Right ventricle myocardium superior (tissue), 1 donor: Measurements from ENCODE around the gene CNNM1. TPM values are rescaled to one million over a fixed set of nuclear protein-coding genes. Genes with fewer than 3 reads are reported as not detected.

Experiments
- ATAC-seq: fragments of 200-7000 bp; cut with Tn5 transposase; one replicate; pipeline ENCODE4 v1.9.1; 2020; ENCODE audit warnings: mild to moderate bottlenecking; ENCODE audit not compliant: poor library complexity
- DNase-seq: peaks from one replicate; pipeline ENCODE4 v3.0.0-alpha.2; 2020
- intact Hi-C: fragments of 100-400 bp; cut with DNase I; formaldehyde crosslinking; loops from one replicate; pipeline ENCODE4 v1.11.2; 2022
- total RNA-seq: library from RNA; stranded (reverse); fragmentation: NEBNext Ultra II Directional; extraction: Animal tissue kit (Norgen Biotek cat#: 25700); gene quantifications from one replicate; pipeline ENCODE4 v1.2.1, GENCODE V29; 2021
- donor health status: DM: no; HTN: yes; CAD: no; lungs with severe emphysema.

Gene CNNM1
- total RNA-seq, 1 donor from 2014 or later = 0.13 TPM

GRCh38 chr10:99330347-99330924, 1.3 kb downstream of the CNNM1 start:
- intact Hi-C loops = no loop called here
- peak; percentile 70 for ATAC-seq
- DNase-seq = peak; percentile 45

- ATAC-seq = no peak
These were observed 2.1 kb downstream of the CNNM1 start for GRCh38 chr10:99331207-99331803.

GRCh38 chr10:99337311-99337811, 8.2 kb downstream of the CNNM1 start:
- ATAC-seq = peak; percentile 82
- intact Hi-C loops = no loop called here
- no peak for DNase-seq

More at GRCh38 chr10:99331207-99331803, 2.1 kb downstream of the CNNM1 start:
- DNase-seq = no peak
- intact Hi-C loops = no loop called here

GRCh38 chr10:99337901-99338300, 8.7 kb downstream of the CNNM1 start:
- DNase-seq (no peak), ATAC-seq (no peak)
- intact Hi-C loops = no loop called here

GRCh38 chr10:99339077-99339476, 9.9 kb downstream of the CNNM1 start:
- no peak for DNase-seq
- ATAC-seq = no peak
- intact Hi-C loops = no loop called here

- no peak for DNase-seq
- ATAC-seq = no peak
- intact Hi-C loops = no loop called here
These were observed 10.4 kb downstream of the CNNM1 start for GRCh38 chr10:99339563-99340047.

- intact Hi-C loops = no loop called here
- ATAC-seq (no peak), DNase-seq (no peak)
These were observed 11.5 kb downstream of the CNNM1 start for GRCh38 chr10:99340650-99341049.

- no peak for DNase-seq
- no peak for ATAC-seq
- intact Hi-C loops = no loop called here
These were observed 12.1 kb downstream of the CNNM1 start for GRCh38 chr10:99341248-99341647.

GRCh38 chr10:99341860-99342490, 12.8 kb downstream of the CNNM1 start:
- intact Hi-C loops = no loop called here
- ATAC-seq (no peak), DNase-seq (no peak)

- intact Hi-C loops = no loop called here
- DNase-seq (no peak), ATAC-seq (no peak)
These were observed 14.1 kb downstream of the CNNM1 start for GRCh38 chr10:99343262-99343661.

- intact Hi-C loops = no loop called here
- DNase-seq = no peak
- ATAC-seq = no peak
These were observed 15.6 kb downstream of the CNNM1 start for GRCh38 chr10:99344715-99345114.

GRCh38 chr10:99345350-99345749, 16.2 kb downstream of the CNNM1 start:
- DNase-seq (no peak), ATAC-seq (no peak)
- intact Hi-C loops = no loop called here

- no peak for ATAC-seq
- no peak for DNase-seq
- intact Hi-C loops = no loop called here
These were observed 17.1 kb downstream of the CNNM1 start for GRCh38 chr10:99346247-99346646.

- DNase-seq (no peak), ATAC-seq (no peak)
- intact Hi-C loops = no loop called here
These were observed 18.5 kb downstream of the CNNM1 start for GRCh38 chr10:99347672-99348071.

- ATAC-seq (no peak), DNase-seq (no peak)
- intact Hi-C loops = no loop called here
These were observed 24.0 kb downstream of the CNNM1 start for GRCh38 chr10:99353182-99353581.

- intact Hi-C loops = no loop called here
- peak; percentile 18 for ATAC-seq
These were observed 28.5 kb downstream of the CNNM1 start for GRCh38 chr10:99357691-99358090.

GRCh38 chr10:99358101-99358500, 28.9 kb downstream of the CNNM1 start:
- intact Hi-C loops = no loop called here
- DNase-seq = no peak
- ATAC-seq = no peak

More at GRCh38 chr10:99357691-99358090, 28.5 kb downstream of the CNNM1 start:
- DNase-seq = no peak

GRCh38 chr10:99360934-99361333, 31.8 kb downstream of the CNNM1 start:
- no peak for DNase-seq
- intact Hi-C loops = no loop called here
- ATAC-seq = no peak

GRCh38 chr10:99364125-99364524, 35.0 kb downstream of the CNNM1 start:
- no peak for ATAC-seq
- intact Hi-C loops = no loop called here
- no peak for DNase-seq

GRCh38 chr10:99365311-99365710, 36.2 kb downstream of the CNNM1 start:
- DNase-seq (no peak), ATAC-seq (no peak)
- intact Hi-C loops = no loop called here
